HFFc6 (cell line): Measurements from ENCODE around the gene ATP9B. TPM values are rescaled to one million over a fixed set of nuclear protein-coding genes. Genes with fewer than 3 reads are reported as not detected.
A peak's percentile ranks its signal among the peaks of the same experiment; 100 is the strongest.

Source experiments
- DNase-seq: peaks from one replicate; pipeline ENCODE4 v3.0.0-alpha.2; 2018
- H3K27ac Mint-ChIP-seq: 2 replicates; pipeline ENCODE4 v1.8.0; 2020; ENCODE audit warnings: mild to moderate bottlenecking, mixed read lengths
- H3K27me3 Mint-ChIP-seq: 2 replicates; pipeline ENCODE4 v1.8.0; 2021; ENCODE audit warnings: mild to moderate bottlenecking, moderate library complexity, mixed read lengths; ENCODE audit not compliant: insufficient read depth
- H3K36me3 Mint-ChIP-seq: 2 replicates; pipeline ENCODE4 v1.8.0; 2021; ENCODE audit warnings: low read depth, mixed read lengths
- H3K4me1 Mint-ChIP-seq: 2 replicates; pipeline ENCODE4 v1.8.0; 2020; ENCODE audit warnings: low read depth, mixed read lengths
- H3K4me3 Mint-ChIP-seq: 2 replicates; pipeline ENCODE4 v1.8.0; 2020; ENCODE audit warnings: mild to moderate bottlenecking, moderate library complexity, mixed read lengths
- H3K9me3 Mint-ChIP-seq: 2 replicates; pipeline ENCODE4 v1.8.0; 2020; ENCODE audit warnings: mild to moderate bottlenecking, mixed read lengths
- CTCF ChIP-seq: fragments of 200-600 bp; sonication (generic); IDR thresholded peaks from 2 replicates; pipeline ENCODE4 v1.5.0; 2021; ENCODE audit warnings: antibody characterized with exemption, mild to moderate bottlenecking
- total RNA-seq, 6 experiments: library from RNA; stranded (reverse); fragmentation: NEBNext Ultra II Directional; extraction: Animal tissue kit (Norgen Biotek cat#: 25700); gene quantifications; 2 replicates in 1 of 6; 3 replicates in 5 of 6; pipeline ENCODE4 v1.2.3, GENCODE V29; 2021

The ATP9B gene
- total RNA-seq, 6 experiments from 2014 or later = 9.0 to 11.2 (median 10.5) TPM

- Mint-ChIP-seq H3K9me3 (no peaks in the 10 kb centered on the region), H3K4me1 (peaks cover 6% of the 10 kb centered on the region; the same call in 1 of the 2 replicates), H3K27me3 (peaks cover 7% of the 10 kb centered on the region), H3K36me3 (no peaks in the 10 kb centered on the region), H3K27ac (peak overlapping the region; percentile 97), H3K4me3 (peak overlapping the region; percentile 86)
- TF ChIP-seq CTCF = no peak
- DNase-seq = peak; percentile 74
Measured at GRCh38 chr18:79393635-79394533, 324.7 kb downstream of the ATP9B start.

GRCh38 chr18:79394534-79395307 lies 325.5 kb downstream of the ATP9B start:
- peak; percentile 21 for DNase-seq
- Mint-ChIP-seq H3K36me3 (no peaks in the 10 kb centered on the region), H3K4me3 (0 out of 2 replicates have a peak overlapping the region, but pooled peaks have one; percentile 32), H3K4me1 (peaks cover 6% of the 10 kb centered on the region; the same call in 1 of the 2 replicates), H3K27me3 (peaks cover 1% of the 10 kb centered on the region), H3K27ac (peak overlapping the region; percentile 76), H3K9me3 (no peaks in the 10 kb centered on the region)
- TF ChIP-seq CTCF = no peak

GRCh38 chr18:79395308-79395640 lies 326.1 kb downstream of the ATP9B start:
- Mint-ChIP-seq H3K27ac (no peak overlapping the region), H3K36me3 (no peaks in the 10 kb centered on the region), H3K27me3 (peaks cover 1% of the 10 kb centered on the region), H3K9me3 (no peaks in the 10 kb centered on the region), H3K4me1 (peaks cover 6% of the 10 kb centered on the region; the same call in 1 of the 2 replicates), H3K4me3 (0 out of 2 replicates have a peak overlapping the region, but pooled peaks have one; percentile 32)
- TF ChIP-seq CTCF = no peak
- no peak for DNase-seq

- H3K27me3 Mint-ChIP-seq = peaks cover 1% of the 10 kb centered on the region
Measured at GRCh38 chr18:79395761-79396404, 326.7 kb downstream of the ATP9B start, which contains the start of gene NFATC1. Gene NFATC1, plus strand, starts transcription at chr18:79395930. Its CDS starts 295 bp downstream, at chr18:79396225.

More at GRCh38 chr18:79395761-79396404, 326.7 kb downstream of the ATP9B start, which contains the start of gene NFATC1:
- Mint-ChIP-seq H3K9me3 (no peaks in the 10 kb centered on the region), H3K4me3 (peak within 1 kb of the TSS; percentile 32; the same call in 1 of the 2 replicates), H3K36me3 (no peaks in the 10 kb centered on the region), H3K4me1 (peaks cover 6% of the 10 kb centered on the region; the same call in 1 of the 2 replicates), H3K27ac (peak within 1 kb of the TSS; percentile 76)
- peak; percentile 45 for DNase-seq
- TF ChIP-seq CTCF = no peak
